NT2/D1 (cell line): ENCODE results near the gene NAP1L3.

Source experiments
- DNase-seq: peaks from one replicate; pipeline ENCODE4 v3.0.0-alpha.2; 2011; ENCODE audit warnings: low read depth, low spot score
- H3K27me3 ChIP-seq: 2 replicates; pipeline ENCODE4 v1.6.0; 2011; ENCODE audit warnings: mild to moderate bottlenecking; ENCODE audit not compliant: insufficient read length, insufficient read depth
- H3K36me3 ChIP-seq: 2 replicates; pipeline ENCODE4 v1.6.1; 2011; ENCODE audit warnings: mild to moderate bottlenecking, low read length, mixed read lengths; ENCODE audit not compliant: insufficient read depth, insufficient read length
- H3K4me1 ChIP-seq: 2 replicates; pipeline ENCODE4 v1.5.1; 2011; ENCODE audit not compliant: insufficient read depth, insufficient read length
- H3K4me3 ChIP-seq: 2 replicates; pipeline ENCODE4 v1.5.1; 2011; ENCODE audit warnings: low read depth; ENCODE audit not compliant: insufficient read length
- H3K9ac ChIP-seq: 2 replicates; pipeline ENCODE4 v1.6.0; 2011; ENCODE audit warnings: low read depth; ENCODE audit not compliant: insufficient read length
- H3K9me3 ChIP-seq: 2 replicates; pipeline ENCODE4 v1.5.1; 2011; ENCODE audit warnings: mild to moderate bottlenecking, low read length; ENCODE audit not compliant: insufficient read depth
- SUZ12 ChIP-seq: IDR thresholded peaks from 2 replicates; pipeline ENCODE4 v1.6.1; 2011; ENCODE audit not compliant: insufficient read length, insufficient read depth; ENCODE audit errors: extremely low read depth
- YY1 ChIP-seq: IDR thresholded peaks from 2 replicates; pipeline ENCODE4 v1.6.1; 2011; ENCODE audit not compliant: insufficient read length, insufficient read depth
- ZNF274 ChIP-seq: IDR thresholded peaks from 2 replicates; pipeline ENCODE4 v1.6.1; 2011; ENCODE audit warnings: mild to moderate bottlenecking, low read depth, low read length

The NAP1L3 gene

GRCh38 chrX:93637591-93637990, 35.8 kb downstream of the NAP1L3 start:
- no peaks in the 10 kb centered on the region for H3K36me3 ChIP-seq
- TF ChIP-seq SUZ12 (no peak), YY1 (no peak), ZNF274 (no peak)

More at GRCh38 chrX:93637591-93637990, 35.8 kb downstream of the NAP1L3 start:
- DNase-seq: peak; percentile 28
- Histone ChIP-seq H3K4me3 (no peak overlapping the region), H3K9ac (no peak overlapping the region), H3K27me3 (no peaks in the 10 kb centered on the region), H3K9me3 (peaks cover 12% of the 10 kb centered on the region; the same call in 1 of the 2 replicates), H3K4me1 (no peaks in the 10 kb centered on the region)
